Stimulated activated naive CD8-positive, alpha-beta T cell treated with anti-CD3 and anti-CD28 coated beads, Interleukin-15, Interleukin-2, amounts not matched to agents 100 U/mL and 50 U/mL, for 24 hours (primary cell): ENCODE data around the gene CCDC38.
"Not testable (repeated sequence)": the region's sequence is repeated elsewhere in the genome, so short reads cannot be mapped to it uniquely, and the experiment has no call there.

Experiments
- ATAC-seq: fragments of 150-1000 bp; cut with Tn5 transposase; one replicate; pipeline ENCODE4 v1.10.0; 2021
- DNase-seq: peaks from one replicate; pipeline ENCODE4 v3.0.0; 2021

Gene CCDC38

GRCh38 chr12:95942524-95943329 is at the start of gene CCDC38:
Gene CCDC38 (minus strand): TSS chr12:95942614. CDS start chr12:95936509, 6,105 bp downstream.
- ATAC-seq = peak; percentile 99
- DNase-seq = peak; percentile 85

- no peak for ATAC-seq
- DNase-seq = no peak
These were observed 47.7 kb upstream of the CCDC38 start for GRCh38 chr12:95990136-95990535.

- DNase-seq (no peak), ATAC-seq (no peak)
These were observed 47.2 kb upstream of the CCDC38 start for GRCh38 chr12:95989504-95990123.

GRCh38 chr12:95988506-95989275 is 46.3 kb upstream of the CCDC38 start:
- ATAC-seq (no peak), DNase-seq (no peak)

GRCh38 chr12:95986635-95987570 is 44.5 kb upstream of the CCDC38 start:
- no peak for DNase-seq

GRCh38 chr12:95984682-95985081 is 42.3 kb upstream of the CCDC38 start:
- no peak for ATAC-seq
- DNase-seq = no peak

More at GRCh38 chr12:95986635-95987570, 44.5 kb upstream of the CCDC38 start:
- no peak for ATAC-seq

- DNase-seq (no peak), ATAC-seq (no peak)
These were observed 40.2 kb upstream of the CCDC38 start for GRCh38 chr12:95982602-95983001.

- no peak for ATAC-seq
- no peak for DNase-seq
These were observed 38.0 kb upstream of the CCDC38 start for GRCh38 chr12:95980437-95980836.

- ATAC-seq (no peak), DNase-seq (no peak)
These were observed 36.4 kb upstream of the CCDC38 start for GRCh38 chr12:95978774-95979173.

GRCh38 chr12:95978351-95978750 is 35.9 kb upstream of the CCDC38 start:
- ATAC-seq = no peak

GRCh38 chr12:95977764-95978305 is 35.4 kb upstream of the CCDC38 start:
- no peak for DNase-seq
- no peak for ATAC-seq

More at GRCh38 chr12:95978351-95978750, 35.9 kb upstream of the CCDC38 start:
- DNase-seq = no peak

- DNase-seq = no peak
These were observed 34.0 kb upstream of the CCDC38 start for GRCh38 chr12:95976416-95976832.

GRCh38 chr12:95975491-95975890 is 33.1 kb upstream of the CCDC38 start:
- DNase-seq = no peak
- no peak for ATAC-seq

More at GRCh38 chr12:95976416-95976832, 34.0 kb upstream of the CCDC38 start:
- ATAC-seq = no peak

GRCh38 chr12:95974358-95974757 is 31.9 kb upstream of the CCDC38 start:
- ATAC-seq (no peak), DNase-seq (no peak)

GRCh38 chr12:95972832-95973456 is 30.5 kb upstream of the CCDC38 start:
- ATAC-seq = no peak

GRCh38 chr12:95970905-95971304 is 28.5 kb upstream of the CCDC38 start:
- DNase-seq = no peak
- ATAC-seq = no peak

More at GRCh38 chr12:95972832-95973456, 30.5 kb upstream of the CCDC38 start:
- DNase-seq = no peak

GRCh38 chr12:95969116-95969515 is 26.7 kb upstream of the CCDC38 start:
- not testable (repeated sequence) for DNase-seq

GRCh38 chr12:95967301-95967700 is 24.9 kb upstream of the CCDC38 start:
- DNase-seq (no peak), ATAC-seq (no peak)

More at GRCh38 chr12:95969116-95969515, 26.7 kb upstream of the CCDC38 start:
- ATAC-seq = not testable (repeated sequence)

- no peak for ATAC-seq
- no peak for DNase-seq
These were observed 24.0 kb upstream of the CCDC38 start for GRCh38 chr12:95966287-95966870.

GRCh38 chr12:95963096-95963495 is 20.7 kb upstream of the CCDC38 start:
- no peak for DNase-seq
- no peak for ATAC-seq
